CD4-positive, CD25-positive, alpha-beta regulatory T cell (primary cell): Measurements from ENCODE around the gene THOC6. TPM values are rescaled to one million over a fixed set of nuclear protein-coding genes. Genes with fewer than 3 reads are reported as not detected.

Experiments
- ATAC-seq, 2 donors: fragments of 150-1000 bp; cut with Tn5 transposase; one replicate each; pipeline ENCODE4 v1.10.0; 2021; ENCODE audit warnings: low read depth in 2 of 2, moderate number of reproducible peaks in 2 of 2, moderate library complexity in 1 of 2
- DNase-seq, 3 donors: peaks; one replicate each; pipeline versions ENCODE4 v3.0.0 to v3.0.0-alpha.2; 2012 to 2022; ENCODE audit warnings: mixed read lengths in 1 of 3
- H3K27ac ChIP-seq: one replicate; pipeline ENCODE4 v1.7.0; 2013; ENCODE audit warnings: mild to moderate bottlenecking, low read length; ENCODE audit not compliant: insufficient read depth, poor library complexity, severe bottlenecking
- H3K27me3 ChIP-seq: one replicate; pipeline ENCODE4 v1.7.0; 2013; ENCODE audit warnings: low read length; ENCODE audit not compliant: control insufficient read depth, insufficient read depth
- H3K36me3 ChIP-seq: one replicate; pipeline ENCODE4 v1.7.0; 2013; ENCODE audit warnings: mild to moderate bottlenecking, low read length, moderate library complexity; ENCODE audit not compliant: control insufficient read depth, insufficient read depth
- H3K4me1 ChIP-seq: 2 replicates; pipeline ENCODE4 v1.7.0; 2013; ENCODE audit warnings: mild to moderate bottlenecking, low read length; ENCODE audit not compliant: insufficient read depth, control insufficient read depth, poor library complexity, severe bottlenecking
- H3K4me3 ChIP-seq: one replicate; pipeline ENCODE4 v1.7.0; 2013; ENCODE audit warnings: low read depth, mild to moderate bottlenecking, low read length, moderate library complexity
- H3K9me3 ChIP-seq, 2 experiments: 1 replicate in 1 of 2; 2 replicates in 1 of 2; pipeline ENCODE4 v1.7.0; 2013; ENCODE audit warnings: low read length in 2 of 2, mild to moderate bottlenecking in 1 of 2, moderate library complexity in 1 of 2; ENCODE audit not compliant: control insufficient read depth in 2 of 2
- H3K27ac Mint-ChIP-seq, 3 donors: one replicate each; pipeline ENCODE4 v1.8.0; 2020 to 2022; ENCODE audit warnings: mild to moderate bottlenecking in 3 of 3, mixed read lengths in 3 of 3, moderate library complexity in 2 of 3
- H3K27me3 Mint-ChIP-seq: one replicate; pipeline ENCODE4 v1.8.0; 2022; ENCODE audit warnings: mild to moderate bottlenecking, mixed read lengths
- H3K36me3 Mint-ChIP-seq: one replicate; pipeline ENCODE4 v1.8.0; 2020; ENCODE audit warnings: mixed read lengths
- H3K4me1 Mint-ChIP-seq, 4 donors: one replicate each; pipeline ENCODE4 v1.8.0; 2020 to 2022; ENCODE audit warnings: mixed read lengths in 4 of 4, mild to moderate bottlenecking in 1 of 4
- H3K4me3 Mint-ChIP-seq, 4 donors: one replicate each; pipeline ENCODE4 v1.8.0; 2020 to 2022; ENCODE audit warnings: mild to moderate bottlenecking in 4 of 4, mixed read lengths in 4 of 4, moderate library complexity in 3 of 4
- H3K9me3 Mint-ChIP-seq, 7 donors: one replicate each; pipeline ENCODE4 v1.8.0; 2020 to 2022; ENCODE audit warnings: mixed read lengths in 7 of 7, mild to moderate bottlenecking in 3 of 7, moderate library complexity in 2 of 7
- polyA plus RNA-seq, 4 donors: library from polyadenylated mRNA; unstranded; fragments of 300-500 nt; fragmentation: Illumina TruSeq; gene quantifications; one replicate each; pipeline ENCODE4 v1.2.3, GENCODE V29; 2021
- total RNA-seq: library from RNA; stranded (reverse); gene quantifications from one replicate; pipeline ENCODE4 v1.2.3, GENCODE V29; 2022

Gene THOC6
- total RNA-seq (16.2 TPM), polyA plus RNA-seq (10 to 100 TPM; 37.1 to 49.2 (median 41.0) TPM)

GRCh38 chr16:3023669-3024478 lies at the start of gene THOC6, which contains the start of gene HCFC1R1:
THOC6 (plus strand) TSS chr16:3024035; CDS start chr16:3024327, 292 bp downstream.
HCFC1R1 (minus strand) TSS chr16:3023942; CDS start chr16:3023941, 1 bp downstream.
- Mint-ChIP-seq H3K4me1 (peaks cover 4 to 66% (median 30%) of the 10 kb centered on the region in 4 donors), H3K27me3 (peaks cover 17% of the 10 kb centered on the region), H3K4me3 (peak within 1 kb of the TSS; percentile 90 to 98 (median 94)), H3K9me3 (no peaks in the 10 kb centered on the region), H3K27ac (peak within 1 kb of the TSS; percentile 92 to 99 (median 96)), H3K36me3 (peaks cover 4% of the 10 kb centered on the region)
- H3K9me3 ChIP-seq = no peaks in the 10 kb centered on the region
- peak; percentile 93 to 99 (median 95) for DNase-seq
- H3K4me3 ChIP-seq = peak within 1 kb of the TSS; percentile 32
- peaks cover 11% of the 10 kb centered on the region for H3K36me3 ChIP-seq
- peak; percentile 85 to 86 for ATAC-seq
- H3K27ac ChIP-seq = peak within 1 kb of the TSS; percentile 91
- H3K4me1 ChIP-seq = peaks cover 59% of the 10 kb centered on the region
- peaks cover under 1% of the 10 kb centered on the region for H3K27me3 ChIP-seq

DNA sequence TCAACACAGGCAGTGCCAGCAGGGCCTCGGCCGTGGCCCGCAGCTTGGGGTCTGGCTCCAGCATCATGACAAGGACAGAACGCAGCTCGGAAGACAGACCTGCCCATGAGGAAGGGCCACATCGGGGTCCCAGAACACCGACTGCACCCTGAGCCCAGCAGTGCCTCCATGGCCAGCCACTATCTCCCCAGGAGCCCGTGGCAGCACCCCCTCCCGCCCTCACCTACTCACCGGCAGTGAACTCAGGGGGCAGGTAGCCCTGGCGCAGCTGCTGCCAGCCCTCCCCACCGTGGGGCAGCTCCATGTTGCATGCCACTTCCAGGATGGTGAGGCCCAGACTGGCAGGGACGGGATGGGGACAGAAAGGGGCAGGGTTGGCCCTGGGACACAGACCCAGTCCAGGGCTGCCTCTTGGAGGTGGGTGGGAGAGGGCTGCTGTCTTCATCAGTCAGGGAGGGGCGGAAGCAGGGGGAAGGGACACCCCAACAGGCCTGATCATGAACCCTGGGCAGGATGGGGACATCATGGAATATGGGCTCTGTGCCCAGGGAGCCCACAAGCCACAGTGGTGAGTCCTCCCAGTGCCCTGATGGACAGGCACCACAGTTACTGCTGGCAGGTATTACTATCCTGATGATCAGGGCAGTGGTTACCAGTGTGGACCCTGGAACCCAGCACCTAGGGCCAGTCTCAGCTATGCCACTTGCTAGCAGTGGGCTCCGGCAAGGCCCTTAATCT lies 49.3 kb upstream of the THOC6 start:
- Mint-ChIP-seq H3K36me3 (no peaks in the 10 kb centered on the region), H3K9me3 (no peaks in the 10 kb centered on the region), H3K4me1 (peaks cover 0 to 15% (median 0%) of the 10 kb centered on the region in 4 donors), H3K27ac (no peak overlapping the region), H3K27me3 (peaks cover 11% of the 10 kb centered on the region), H3K4me3 (no peak overlapping the region)
- no peak for DNase-seq
- Histone ChIP-seq H3K4me1 (peaks cover 16% of the 10 kb centered on the region), H3K4me3 (no peak overlapping the region), H3K9me3 (no peaks in the 10 kb centered on the region), H3K27ac (no peak overlapping the region), H3K36me3 (no peaks in the 10 kb centered on the region), H3K27me3 (no peaks in the 10 kb centered on the region)
- ATAC-seq = no peak

DNA sequence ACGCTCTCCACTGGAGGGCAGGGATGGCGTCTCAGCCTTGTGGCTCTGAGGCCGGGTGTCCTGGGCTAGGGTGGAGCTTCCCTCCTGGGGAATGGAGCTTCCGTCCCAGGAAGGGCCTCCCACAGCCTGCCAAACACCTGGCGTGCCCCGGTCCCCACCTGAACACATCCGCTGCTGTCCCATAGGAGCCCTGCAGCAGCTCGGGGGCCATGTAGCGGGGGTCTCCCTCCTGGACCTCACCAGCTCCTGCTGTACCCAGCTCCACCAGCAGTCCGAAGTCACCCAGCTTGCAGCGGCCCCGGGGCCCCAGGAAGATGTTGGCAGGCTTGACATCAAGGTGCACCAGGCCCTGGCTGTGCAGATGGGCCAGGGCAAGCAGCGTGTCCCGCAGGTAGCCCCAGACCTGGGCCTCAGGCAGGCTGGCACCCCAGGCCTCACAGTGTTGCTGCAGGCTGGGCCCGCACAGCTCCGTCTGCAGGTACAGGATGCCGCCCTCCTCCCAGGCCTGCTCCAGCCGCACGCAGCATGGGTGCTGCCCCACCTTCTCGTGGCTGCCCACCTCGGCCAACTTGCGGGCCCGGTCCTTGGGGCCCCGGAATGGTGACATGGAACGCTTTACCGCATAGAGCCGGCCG lies 48.6 kb upstream of the THOC6 start:
- no peak for ATAC-seq
- Histone ChIP-seq H3K4me1 (peaks cover 15% of the 10 kb centered on the region), H3K36me3 (no peaks in the 10 kb centered on the region), H3K4me3 (no peak overlapping the region), H3K9me3 (no peaks in the 10 kb centered on the region), H3K27me3 (no peaks in the 10 kb centered on the region), H3K27ac (no peak overlapping the region)
- Mint-ChIP-seq H3K27ac (no peak overlapping the region), H3K27me3 (peaks cover 11% of the 10 kb centered on the region), H3K36me3 (no peaks in the 10 kb centered on the region), H3K4me3 (no peak overlapping the region), H3K4me1 (peaks cover 0 to 14% (median 0%) of the 10 kb centered on the region in 4 donors), H3K9me3 (no peaks in the 10 kb centered on the region)
- DNase-seq = no peak

DNA sequence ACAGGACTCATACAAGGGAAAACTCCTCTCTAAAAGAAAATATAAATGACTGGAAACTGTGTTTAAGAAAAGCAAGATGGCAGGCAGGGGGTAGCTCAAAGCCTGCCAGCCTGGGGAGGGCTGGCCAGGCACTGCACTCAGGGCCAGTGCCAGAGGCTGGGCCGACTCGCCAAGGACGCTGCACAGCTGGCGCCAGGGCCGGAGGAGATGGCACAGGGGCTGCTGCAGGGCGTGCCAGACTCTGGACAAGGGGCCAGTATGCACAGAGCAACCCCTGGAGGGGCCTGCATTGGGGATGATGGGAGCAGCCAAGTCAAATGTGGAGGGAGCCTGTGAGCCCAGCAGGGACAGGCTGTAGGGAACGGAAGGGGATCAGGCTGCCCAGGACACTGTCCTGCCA lies 47.6 kb upstream of the THOC6 start:
- DNase-seq = no peak
- no peak overlapping the region for H3K27ac Mint-ChIP-seq
- no peak for ATAC-seq
- H3K36me3 Mint-ChIP-seq = no peaks in the 10 kb centered on the region
- Histone ChIP-seq H3K4me3 (no peak overlapping the region), H3K4me1 (peaks cover 17% of the 10 kb centered on the region), H3K36me3 (no peaks in the 10 kb centered on the region), H3K9me3 (no peaks in the 10 kb centered on the region), H3K27me3 (no peaks in the 10 kb centered on the region), H3K27ac (no peak overlapping the region)
- H3K9me3 Mint-ChIP-seq = no peaks in the 10 kb centered on the region
- H3K4me3 Mint-ChIP-seq = peak overlapping the region in 1 of 4 donors; percentile 43
- H3K4me1 Mint-ChIP-seq = peaks cover 0 to 11% (median 0%) of the 10 kb centered on the region in 4 donors
- H3K27me3 Mint-ChIP-seq = peaks cover 9% of the 10 kb centered on the region

- no peaks in the 10 kb centered on the region for H3K9me3 ChIP-seq
- H3K4me1 Mint-ChIP-seq = peaks cover 0 to 12% (median 1%) of the 10 kb centered on the region in 4 donors
- H3K4me3 Mint-ChIP-seq = peak overlapping the region in 1 of 4 donors; percentile 81
- H3K27ac ChIP-seq = no peak overlapping the region
- DNase-seq (no peak), ATAC-seq (no peak)
- no peaks in the 10 kb centered on the region for H3K27me3 ChIP-seq
- no peaks in the 10 kb centered on the region for H3K36me3 Mint-ChIP-seq
- no peak overlapping the region for H3K4me3 ChIP-seq
- H3K27ac Mint-ChIP-seq = no peak overlapping the region
- H3K4me1 ChIP-seq = peaks cover 17% of the 10 kb centered on the region
- H3K36me3 ChIP-seq = no peaks in the 10 kb centered on the region
- peaks cover 9% of the 10 kb centered on the region for H3K27me3 Mint-ChIP-seq
- H3K9me3 Mint-ChIP-seq = no peaks in the 10 kb centered on the region
Observed at GRCh38 chr16:2976673-2977072, 47.2 kb upstream of the THOC6 start.

DNA sequence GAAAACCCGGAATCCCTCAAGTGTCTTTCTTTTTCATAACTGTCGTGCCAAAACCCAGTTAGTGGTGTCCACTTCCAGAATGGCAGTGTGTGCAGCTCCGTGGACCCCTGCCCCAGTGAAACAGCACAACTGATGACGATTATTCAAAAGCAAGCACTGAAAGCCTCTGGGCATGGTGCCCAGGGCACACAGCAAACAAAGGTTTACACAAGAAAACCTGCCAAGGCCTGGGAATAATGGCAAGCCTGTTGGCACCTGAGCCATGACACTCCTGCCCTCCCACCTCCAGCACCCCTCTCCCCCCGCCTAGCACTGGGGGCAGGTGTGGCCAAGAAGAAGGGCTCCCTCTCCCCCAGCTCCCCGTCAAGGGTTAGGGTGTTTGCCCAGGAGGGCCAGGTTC lies 46.4 kb upstream of the THOC6 start:
- H3K4me3 Mint-ChIP-seq = peak overlapping the region in 1 of 4 donors; percentile 81
- peaks cover 7% of the 10 kb centered on the region for H3K27me3 Mint-ChIP-seq
- H3K4me3 ChIP-seq = no peak overlapping the region
- H3K27ac Mint-ChIP-seq = no peak overlapping the region
- H3K4me1 Mint-ChIP-seq = peaks cover 0 to 12% (median 4%) of the 10 kb centered on the region in 4 donors
- H3K27ac ChIP-seq = no peak overlapping the region
- H3K36me3 ChIP-seq = no peaks in the 10 kb centered on the region
- H3K9me3 ChIP-seq = no peaks in the 10 kb centered on the region
- ATAC-seq (no peak), DNase-seq (no peak)
- peaks cover 17% of the 10 kb centered on the region for H3K4me1 ChIP-seq
- H3K9me3 Mint-ChIP-seq = no peaks in the 10 kb centered on the region
- no peaks in the 10 kb centered on the region for H3K27me3 ChIP-seq
- H3K36me3 Mint-ChIP-seq = no peaks in the 10 kb centered on the region

- Histone ChIP-seq H3K27me3 (no peaks in the 10 kb centered on the region), H3K27ac (peak overlapping the region; percentile 14), H3K36me3 (no peaks in the 10 kb centered on the region), H3K9me3 (no peaks in the 10 kb centered on the region), H3K4me3 (no peak overlapping the region), H3K4me1 (peaks cover 26% of the 10 kb centered on the region)
- H3K4me1 Mint-ChIP-seq = peaks cover 0 to 18% (median 4%) of the 10 kb centered on the region in 4 donors
- H3K4me3 Mint-ChIP-seq = peak overlapping the region in 3 of 4 donors; percentile 71 to 80 (median 72)
- ATAC-seq (no peak), DNase-seq (peak in 1 of 3 donors; percentile 27)
- H3K27me3 Mint-ChIP-seq = peaks cover 11% of the 10 kb centered on the region
- H3K9me3 Mint-ChIP-seq = no peaks in the 10 kb centered on the region
- no peaks in the 10 kb centered on the region for H3K36me3 Mint-ChIP-seq
- peak overlapping the region in 1 of 3 donors; percentile 20 for H3K27ac Mint-ChIP-seq
Observed at GRCh38 chr16:2979669-2980226, 44.1 kb upstream of the THOC6 start.
